ENCODE results near the gene GBX1.

The GBX1 gene

DNA sequence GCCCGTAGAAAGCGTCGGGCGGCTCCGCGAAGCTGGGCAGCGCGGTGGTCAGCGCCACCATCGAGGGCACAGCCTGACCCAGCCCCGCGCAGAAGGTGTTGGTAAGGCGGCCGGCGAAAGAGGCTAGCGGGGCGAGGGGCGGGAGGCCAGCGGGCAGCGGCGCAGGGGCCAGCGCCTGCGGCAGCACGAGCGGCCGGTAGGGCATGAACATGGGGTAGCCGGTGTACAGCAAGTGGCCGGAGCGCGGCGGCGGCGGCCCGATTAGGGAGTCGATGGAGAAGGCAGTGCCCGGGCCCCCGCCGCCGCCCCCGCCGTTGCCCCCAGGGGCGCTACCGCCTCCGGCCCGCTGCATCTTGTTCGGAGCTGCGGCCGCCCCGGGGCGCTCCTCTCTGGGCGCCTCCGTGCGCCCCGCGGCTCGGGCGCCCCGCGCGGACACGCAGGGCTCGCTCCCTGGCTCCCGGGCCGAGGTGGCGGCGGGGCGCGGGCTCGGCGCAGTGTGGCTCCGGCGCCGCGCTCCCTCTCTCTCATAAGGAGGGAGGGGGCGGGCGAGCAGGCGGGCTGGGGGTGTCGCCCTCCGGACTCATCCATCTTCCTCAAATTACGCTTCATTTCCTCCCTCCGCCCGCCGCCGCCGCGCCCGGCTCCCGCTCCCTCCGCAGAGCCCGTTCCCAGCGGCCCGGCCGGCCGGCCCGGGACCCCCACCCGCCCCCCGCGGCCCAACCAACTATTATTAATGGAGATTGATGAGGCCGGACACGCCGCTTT is at the start of gene GBX1:
TSS of gene GBX1 (minus strand) at position 498 of the 765 bp plus-strand sequence. CDS start at position 352, 146 bp downstream.
- DNase-seq (ENCODE audit: low read depth in 3 of 3, low spot score in 1 of 3): no peak

GRCh38 chr7:151215396-151215795 is 47.9 kb upstream of the GBX1 start:
- no peak for DNase-seq (ENCODE audit: low read depth in 3 of 3, low spot score in 1 of 3)

DNA sequence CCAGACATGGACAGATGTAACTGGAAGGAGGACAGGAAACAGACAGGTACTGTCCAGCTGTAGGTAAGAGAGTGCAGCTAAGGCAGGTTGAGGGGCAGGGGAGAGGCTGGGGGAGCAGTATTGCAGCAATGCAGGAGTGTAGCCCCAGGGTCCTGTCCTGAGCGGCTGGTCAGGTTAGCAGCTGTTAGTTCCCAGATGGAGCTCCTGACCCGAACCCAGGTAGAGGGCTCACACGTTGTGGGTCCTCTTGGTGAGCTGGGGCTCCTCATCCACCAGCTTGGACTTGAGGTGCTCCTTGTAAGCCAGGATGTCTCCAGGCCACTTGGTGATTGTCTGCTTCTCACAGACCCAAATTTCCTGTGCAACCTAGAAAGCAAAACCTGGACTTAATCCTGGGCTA is 46.3 kb upstream of the GBX1 start:
- DNase-seq (ENCODE audit: low read depth in 3 of 3, low spot score in 1 of 3): no peak

GRCh38 chr7:151212626-151213025 is 45.1 kb upstream of the GBX1 start:
- DNase-seq (ENCODE audit: low read depth in 3 of 3, low spot score in 1 of 3): no peak

- no peak for DNase-seq (ENCODE audit: low read depth in 3 of 3, low spot score in 1 of 3)
Measured at GRCh38 chr7:151211155-151211772, 43.8 kb upstream of the GBX1 start.

GRCh38 chr7:151210087-151210854 is 42.8 kb upstream of the GBX1 start, which contains the start of gene H2BK1:
Gene H2BK1, minus strand, starts transcription at chr7:151210488. Its CDS starts 170 bp downstream, at chr7:151210318.
- no peak for DNase-seq (ENCODE audit: low read depth in 3 of 3, low spot score in 1 of 3)

- DNase-seq (ENCODE audit: low read depth in 3 of 3, low spot score in 1 of 3): no peak
Measured at GRCh38 chr7:151209588-151209987, 42.1 kb upstream of the GBX1 start.

DNA sequence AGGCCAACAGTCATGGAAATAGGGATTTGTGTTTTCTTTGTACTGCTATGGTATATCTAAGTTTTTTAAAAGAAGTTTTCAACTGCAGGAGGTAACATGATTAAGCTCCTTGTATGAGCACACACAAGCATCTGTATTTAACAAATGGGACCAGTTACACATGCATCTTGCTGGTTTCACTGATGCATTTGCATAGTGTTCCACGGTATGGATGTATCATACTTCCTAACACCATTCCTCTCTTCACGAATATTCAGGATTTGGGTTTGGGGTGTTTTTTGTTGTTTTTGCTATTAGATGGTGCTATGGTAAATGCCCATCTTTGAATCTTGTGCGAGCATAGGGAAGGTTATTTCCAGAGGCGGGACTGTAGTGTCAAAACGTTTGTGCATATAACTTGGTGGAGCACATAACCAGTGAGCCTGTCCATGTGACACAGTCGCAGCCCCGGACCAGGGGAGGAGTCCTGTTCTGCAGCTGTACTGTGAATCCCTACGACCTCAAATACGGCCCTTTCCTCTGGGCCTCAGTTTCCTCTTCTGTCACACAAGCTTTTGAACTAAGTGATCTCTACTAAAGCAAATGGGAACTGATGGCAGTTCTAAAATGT is 40.9 kb upstream of the GBX1 start:
- DNase-seq (ENCODE audit: low read depth in 3 of 3, low spot score in 1 of 3): no peak

- DNase-seq (ENCODE audit: low read depth in 3 of 3, low spot score in 1 of 3): no peak
Measured at GRCh38 chr7:151207804-151208203, 40.3 kb upstream of the GBX1 start.

DNA sequence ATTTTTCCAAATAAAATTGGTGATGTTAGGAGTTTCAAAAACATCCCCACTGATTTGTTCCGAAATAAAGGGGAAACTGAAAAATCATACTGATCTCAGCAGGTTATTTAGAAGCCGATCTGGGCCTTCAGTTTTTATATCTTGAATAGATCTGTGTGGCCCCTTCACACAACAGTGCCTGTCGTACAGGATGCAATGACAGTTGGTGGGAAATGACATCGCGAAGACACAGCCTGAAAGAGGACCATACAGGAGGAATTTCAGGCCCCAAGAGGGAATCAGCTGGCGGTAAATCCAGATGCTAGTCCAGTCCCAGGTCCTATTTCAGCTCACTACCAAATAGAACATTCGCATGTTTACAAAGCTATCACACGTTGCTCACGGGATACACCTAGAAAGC is 39.8 kb upstream of the GBX1 start:
- no peak for DNase-seq (ENCODE audit: low read depth in 3 of 3, low spot score in 1 of 3)

DNA sequence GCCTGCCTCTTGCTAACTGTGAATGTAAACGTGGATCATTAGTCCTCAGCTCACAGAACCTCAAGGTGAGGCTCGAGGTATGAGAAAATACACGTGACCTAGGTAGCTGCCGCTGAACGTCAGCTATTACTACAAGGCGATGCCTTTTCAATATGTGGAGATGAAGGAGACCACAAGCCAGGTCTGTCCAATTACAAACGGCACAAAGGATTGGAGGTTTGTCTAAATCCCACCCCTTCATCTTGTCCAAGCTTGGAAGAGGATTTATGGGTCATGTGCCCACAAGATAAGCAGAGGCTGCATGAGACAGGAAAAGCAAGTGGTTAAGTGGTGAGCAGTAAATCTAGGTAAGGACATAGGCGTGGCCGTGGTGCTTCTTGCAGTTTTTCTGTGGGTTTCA is 39.4 kb upstream of the GBX1 start:
- no peak for DNase-seq (ENCODE audit: low read depth in 3 of 3, low spot score in 1 of 3)

GRCh38 chr7:151205730-151206129 is 38.2 kb upstream of the GBX1 start:
- no peak for DNase-seq (ENCODE audit: low read depth in 3 of 3, low spot score in 1 of 3)

DNA sequence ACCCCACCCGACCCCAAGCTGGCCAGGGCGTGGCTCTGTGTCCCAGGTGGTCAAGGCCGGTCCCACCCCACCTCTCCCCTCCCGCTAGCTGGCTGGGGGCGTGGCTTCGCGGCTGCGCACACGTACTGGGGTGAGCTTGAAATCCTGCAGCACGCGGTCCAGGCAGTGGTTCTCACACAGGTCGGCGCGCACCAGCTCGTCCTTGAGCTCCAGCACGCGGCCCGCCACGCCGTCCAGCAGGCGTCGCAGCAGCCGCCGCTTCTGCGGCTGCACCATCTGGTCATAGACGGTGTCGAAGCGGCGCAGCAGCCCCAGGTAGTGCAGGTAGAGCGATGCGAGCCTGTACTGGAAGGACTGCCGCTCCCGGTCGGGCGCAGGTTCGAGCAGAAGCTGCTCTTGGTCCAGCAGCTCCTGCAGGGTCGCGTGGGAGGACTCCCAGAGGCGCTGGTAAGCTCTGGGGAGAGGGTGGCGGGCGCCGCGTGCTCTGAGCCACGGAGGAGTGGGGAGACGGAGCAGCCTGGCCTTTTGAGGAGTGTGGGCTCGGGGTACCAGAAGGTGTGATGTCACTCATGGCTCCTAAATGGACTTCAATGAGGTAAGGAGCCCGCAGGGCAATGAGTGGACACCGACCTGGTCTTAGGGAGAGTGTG is 37.0 kb upstream of the GBX1 start:
- no peak for DNase-seq (ENCODE audit: low read depth in 3 of 3, low spot score in 1 of 3)

- no peak for DNase-seq (ENCODE audit: low read depth in 3 of 3, low spot score in 1 of 3)
Measured at GRCh38 chr7:151202836-151203235, 35.3 kb upstream of the GBX1 start.

- DNase-seq (ENCODE audit: low read depth in 3 of 3, low spot score in 1 of 3): no peak
Measured at GRCh38 chr7:151201751-151202150, 34.3 kb upstream of the GBX1 start.

DNA sequence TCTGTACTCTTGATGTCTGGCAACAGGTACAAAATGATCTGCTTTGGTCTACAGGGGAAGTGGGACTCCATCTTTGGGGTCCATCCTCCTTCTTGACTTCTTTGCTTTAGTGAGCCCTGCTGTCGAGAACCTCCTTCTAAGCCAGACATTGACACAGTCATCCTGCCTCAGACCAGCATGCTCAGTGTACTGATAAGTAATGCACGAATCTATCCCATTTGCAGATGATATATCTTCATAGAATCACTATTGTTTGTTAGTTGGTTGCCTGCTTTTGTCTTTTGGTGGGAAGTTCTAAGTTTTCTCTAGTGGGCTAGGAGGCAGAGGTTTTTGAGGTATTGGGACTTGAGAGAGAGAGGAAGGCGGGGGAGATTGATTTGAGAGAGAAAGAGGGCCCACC is 33.9 kb upstream of the GBX1 start:
- DNase-seq (ENCODE audit: low read depth in 3 of 3, low spot score in 1 of 3): no peak

DNA sequence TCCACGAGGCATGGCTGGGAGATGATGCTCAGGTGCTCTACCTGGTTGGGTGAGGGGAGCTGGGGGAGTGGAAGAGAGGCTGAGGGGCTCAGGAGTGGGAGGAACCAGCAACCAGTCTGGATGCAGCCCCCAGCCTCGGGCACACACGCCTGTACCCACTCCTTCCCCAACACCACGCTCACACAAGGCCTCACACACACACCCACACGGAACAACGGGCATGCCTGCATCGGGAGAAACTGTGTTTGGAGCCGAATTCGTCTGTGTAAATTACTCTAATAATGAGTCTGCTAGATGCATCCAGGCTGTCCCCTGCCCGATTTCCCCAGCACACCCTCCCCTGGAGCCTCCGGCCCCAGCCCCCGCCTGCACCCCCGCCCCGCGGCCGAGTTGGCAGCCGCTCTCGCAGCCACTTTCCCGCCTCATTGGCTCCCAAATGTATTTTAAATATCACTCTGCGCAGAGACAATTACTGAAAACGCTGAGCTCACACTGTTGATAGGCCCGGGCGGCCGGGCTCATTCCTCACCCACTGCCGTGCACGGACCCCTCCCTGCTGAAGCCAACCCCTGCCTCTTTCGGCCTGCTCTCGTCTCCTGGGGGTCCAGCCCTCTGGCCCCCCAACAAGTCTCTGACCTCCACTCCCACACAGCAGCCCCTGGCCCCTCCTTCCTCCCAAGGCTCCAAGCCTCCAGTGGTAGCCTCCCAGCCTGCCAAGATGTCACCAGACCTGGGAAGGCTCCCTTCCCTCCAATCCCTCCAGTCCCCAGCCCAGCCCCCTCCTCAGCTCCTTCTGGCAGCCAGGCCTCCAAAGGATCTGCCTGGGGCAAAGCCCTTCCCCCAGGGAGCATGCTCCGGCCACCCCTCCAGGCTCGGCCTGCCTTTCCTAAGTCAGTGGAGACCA is 31.7 kb upstream of the GBX1 start:
- DNase-seq (ENCODE audit: low read depth in 3 of 3, low spot score in 1 of 3): no peak

- no peak for DNase-seq (ENCODE audit: low read depth in 3 of 3, low spot score in 1 of 3)
Measured at GRCh38 chr7:151197932-151198331, 30.4 kb upstream of the GBX1 start.

- no peak for DNase-seq (ENCODE audit: low read depth in 3 of 3, low spot score in 1 of 3)
Measured at GRCh38 chr7:151195616-151196450, 28.3 kb upstream of the GBX1 start.
